HG03354 (cell line): ENCODE measurements around the gene LY6G5C.

Experiments used
- ATAC-seq: cut with Tn5 transposase; IDR thresholded peaks from one replicate; pipeline ENCODE4 v1.9.1; 2021; ENCODE audit warnings: mild to moderate bottlenecking; ENCODE audit not compliant: unreplicated experiment, poor library complexity, severe bottlenecking

Gene LY6G5C

DNA sequence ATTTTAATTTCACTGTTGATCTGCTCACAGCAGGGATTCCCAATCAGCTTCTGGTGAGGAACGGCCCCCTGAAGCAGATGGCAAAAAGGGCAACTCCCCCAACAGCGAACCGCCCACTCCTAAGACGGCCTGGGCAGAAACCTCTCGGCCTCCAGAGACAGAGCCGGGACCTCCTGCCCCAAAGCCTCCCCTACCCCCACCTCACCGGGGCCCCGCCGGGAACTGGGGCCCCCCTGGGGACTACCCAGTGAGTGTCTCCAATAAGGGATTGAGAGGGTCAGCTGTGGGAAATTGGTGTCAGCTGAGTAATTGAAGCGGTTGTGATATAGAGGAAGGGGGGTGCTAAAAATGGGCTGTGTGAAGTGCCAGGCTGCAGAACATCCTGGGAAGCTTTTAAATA, 53.9 kb downstream of the LY6G5C start:
- ATAC-seq: no peak
